Glutamatergic neuron (in vitro differentiated cells): ENCODE results near the gene PTPRT. TPM values are rescaled to one million over a fixed set of nuclear protein-coding genes. Genes with fewer than 3 reads are reported as not detected.

Experiments
- DNase-seq: peaks from one replicate; pipeline ENCODE4 v3.0.0; 2022
- H3K27ac Mint-ChIP-seq: one replicate; pipeline ENCODE4 v1.8.0; 2020; ENCODE audit warnings: mild to moderate bottlenecking, mixed read lengths, inconsistent platforms; ENCODE audit not compliant: unreplicated experiment
- H3K27me3 Mint-ChIP-seq: one replicate; pipeline ENCODE4 v1.8.0; 2020; ENCODE audit warnings: mild to moderate bottlenecking, moderate library complexity, mixed read lengths, inconsistent platforms; ENCODE audit not compliant: unreplicated experiment
- H3K36me3 Mint-ChIP-seq: one replicate; pipeline ENCODE4 v1.8.0; 2020; ENCODE audit warnings: mild to moderate bottlenecking, mixed read lengths, inconsistent platforms; ENCODE audit not compliant: unreplicated experiment
- H3K4me1 Mint-ChIP-seq: one replicate; pipeline ENCODE4 v1.8.0; 2020; ENCODE audit warnings: mild to moderate bottlenecking, low read depth, mixed read lengths, inconsistent platforms; ENCODE audit not compliant: unreplicated experiment
- H3K4me3 Mint-ChIP-seq: one replicate; pipeline ENCODE4 v1.8.0; 2020; ENCODE audit warnings: mild to moderate bottlenecking, mixed read lengths, inconsistent platforms; ENCODE audit not compliant: unreplicated experiment
- H3K9me3 Mint-ChIP-seq: one replicate; pipeline ENCODE4 v1.8.0; 2020; ENCODE audit warnings: mild to moderate bottlenecking, moderate library complexity, mixed read lengths, inconsistent platforms; ENCODE audit not compliant: unreplicated experiment
- total RNA-seq: library from RNA; stranded (reverse); fragmentation: NEBNext Ultra II Directional; extraction: Animal tissue kit (Norgen Biotek cat#: 25700); gene quantifications from one replicate; pipeline ENCODE4 v1.2.1, GENCODE V29; 2021; ENCODE audit not compliant: unreplicated experiment
- TF ChIP-seq, protein P1 (sequence below): fragments of 200-600 bp; sonication (generic); IDR thresholded peaks from one replicate; pipeline ENCODE4 v1.5.0; 2021; ENCODE audit not compliant: partially characterized antibody, unreplicated experiment

Gene PTPRT
- total RNA-seq, 1 donor from 2014 or later: 1.9 TPM

DNA sequence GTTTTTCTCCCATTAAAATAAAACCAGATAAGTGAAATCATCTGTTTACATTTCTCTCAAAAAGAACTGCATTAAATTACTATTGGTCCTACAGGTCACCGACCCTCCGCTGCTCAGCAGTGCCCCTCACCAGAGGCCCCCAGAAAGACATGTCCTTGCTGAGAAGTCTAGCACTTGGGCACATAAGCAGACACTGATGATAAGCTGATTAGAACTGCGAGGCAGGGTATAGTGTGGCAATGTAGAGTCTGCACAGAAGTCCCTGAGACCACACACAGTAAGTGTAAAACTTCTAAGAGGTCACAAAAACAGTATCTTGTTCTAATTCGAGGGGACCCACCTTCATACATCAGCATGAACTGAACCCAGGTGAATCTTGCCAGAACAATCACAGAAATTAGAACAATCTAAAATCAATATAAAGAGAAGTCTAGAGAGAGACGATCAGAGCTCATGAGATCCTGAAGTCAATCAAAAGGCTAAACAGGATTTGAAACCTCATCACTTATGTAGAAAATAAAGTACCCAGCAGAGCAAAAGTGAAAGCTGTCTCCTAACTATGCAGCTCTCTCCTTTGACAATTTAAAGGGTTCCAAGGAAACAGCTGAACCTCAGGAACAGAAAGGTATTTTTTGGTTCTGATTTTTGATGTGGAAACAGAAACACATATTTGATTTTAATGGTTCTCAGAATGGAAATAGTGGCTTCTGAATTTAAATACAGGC, 182.9 kb downstream of the PTPRT start:
- Mint-ChIP-seq H3K36me3 (no peaks in the 10 kb centered on the region), H3K4me1 (no peaks in the 10 kb centered on the region), H3K4me3 (no peak overlapping the region), H3K27ac (no peak overlapping the region), H3K27me3 (no peaks in the 10 kb centered on the region), H3K9me3 (peaks cover 1% of the 10 kb centered on the region)
- DNase-seq: no peak
- TF ChIP-seq, protein P1, sequence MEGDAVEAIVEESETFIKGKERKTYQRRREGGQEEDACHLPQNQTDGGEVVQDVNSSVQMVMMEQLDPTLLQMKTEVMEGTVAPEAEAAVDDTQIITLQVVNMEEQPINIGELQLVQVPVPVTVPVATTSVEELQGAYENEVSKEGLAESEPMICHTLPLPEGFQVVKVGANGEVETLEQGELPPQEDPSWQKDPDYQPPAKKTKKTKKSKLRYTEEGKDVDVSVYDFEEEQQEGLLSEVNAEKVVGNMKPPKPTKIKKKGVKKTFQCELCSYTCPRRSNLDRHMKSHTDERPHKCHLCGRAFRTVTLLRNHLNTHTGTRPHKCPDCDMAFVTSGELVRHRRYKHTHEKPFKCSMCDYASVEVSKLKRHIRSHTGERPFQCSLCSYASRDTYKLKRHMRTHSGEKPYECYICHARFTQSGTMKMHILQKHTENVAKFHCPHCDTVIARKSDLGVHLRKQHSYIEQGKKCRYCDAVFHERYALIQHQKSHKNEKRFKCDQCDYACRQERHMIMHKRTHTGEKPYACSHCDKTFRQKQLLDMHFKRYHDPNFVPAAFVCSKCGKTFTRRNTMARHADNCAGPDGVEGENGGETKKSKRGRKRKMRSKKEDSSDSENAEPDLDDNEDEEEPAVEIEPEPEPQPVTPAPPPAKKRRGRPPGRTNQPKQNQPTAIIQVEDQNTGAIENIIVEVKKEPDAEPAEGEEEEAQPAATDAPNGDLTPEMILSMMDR: no peak

DNA sequence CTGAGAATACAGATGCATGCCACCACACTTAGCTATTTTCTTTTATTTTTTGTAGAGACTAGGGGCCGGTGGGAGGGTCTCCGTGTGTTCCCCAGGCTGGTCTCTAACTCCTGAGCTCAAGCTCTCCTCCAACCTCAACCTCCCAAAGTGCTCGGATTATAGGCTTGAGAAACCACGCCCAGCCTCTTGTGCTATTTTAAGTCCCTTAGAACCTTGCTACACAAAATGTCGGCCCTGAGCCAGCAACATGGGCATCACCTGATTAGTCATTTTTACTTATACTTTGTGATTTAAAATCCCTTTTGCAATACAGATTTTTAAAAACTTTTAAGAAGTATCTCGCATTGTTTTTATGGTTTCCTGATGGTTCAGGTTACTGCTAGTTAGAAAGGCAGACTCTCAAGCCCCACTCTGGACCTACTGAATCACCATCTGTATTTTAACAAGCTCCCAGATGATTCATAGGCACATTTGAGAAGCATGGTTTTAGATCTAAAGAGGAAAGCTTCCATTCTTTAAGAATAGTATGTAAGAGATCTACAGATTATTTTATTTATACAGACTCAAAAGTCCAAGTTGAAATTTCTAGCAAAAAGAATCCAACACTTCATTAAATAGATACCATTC, 186.3 kb downstream of the PTPRT start:
- TF ChIP-seq, protein P1: no peak
- Mint-ChIP-seq H3K27me3 (no peaks in the 10 kb centered on the region), H3K36me3 (no peaks in the 10 kb centered on the region), H3K4me3 (no peak overlapping the region), H3K4me1 (no peaks in the 10 kb centered on the region), H3K27ac (no peak overlapping the region), H3K9me3 (no peaks in the 10 kb centered on the region)
- no peak for DNase-seq

DNA sequence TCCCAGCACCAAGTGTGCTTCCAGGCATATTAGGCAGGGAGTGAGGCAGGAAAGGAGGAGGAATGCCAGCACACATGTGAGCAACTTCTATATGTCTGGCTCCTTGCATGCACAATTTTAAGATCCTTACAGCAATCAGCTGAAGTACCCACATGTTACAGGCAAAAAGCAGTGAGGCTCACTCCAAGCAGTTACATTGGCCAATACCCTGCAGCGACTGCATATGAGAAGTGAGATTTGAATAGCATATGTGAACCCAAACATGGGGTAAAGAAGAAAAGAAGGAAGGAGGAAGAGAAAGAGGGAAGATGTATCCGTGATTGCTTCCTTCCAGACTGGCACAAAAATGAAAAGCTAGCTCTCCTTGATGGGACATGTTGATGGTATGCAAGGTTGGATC, 193.6 kb downstream of the PTPRT start:
- Mint-ChIP-seq H3K36me3 (no peaks in the 10 kb centered on the region), H3K27me3 (no peaks in the 10 kb centered on the region), H3K27ac (no peak overlapping the region), H3K4me3 (no peak overlapping the region), H3K9me3 (peaks cover 2% of the 10 kb centered on the region), H3K4me1 (no peaks in the 10 kb centered on the region)
- TF ChIP-seq, protein P1: no peak
- no peak for DNase-seq

DNA sequence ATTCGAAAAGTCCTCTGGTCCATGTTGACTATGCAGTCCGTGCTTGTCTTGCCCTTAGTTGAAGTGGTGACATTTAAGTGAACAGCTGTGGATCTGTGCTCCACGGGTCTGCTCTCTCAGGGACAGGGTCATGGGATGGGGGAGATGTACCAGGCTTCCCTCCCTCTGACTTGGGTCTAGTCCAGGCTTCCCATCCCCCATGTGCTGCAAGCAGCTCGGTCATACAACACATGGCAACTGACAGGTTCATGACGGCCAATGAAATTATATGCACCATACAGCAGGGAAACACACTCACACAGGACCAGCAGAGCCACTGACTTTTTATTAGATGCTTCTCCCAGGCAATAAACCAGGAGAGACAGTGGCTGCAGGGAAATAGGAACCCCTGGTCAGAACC, 201.4 kb downstream of the PTPRT start:
- Mint-ChIP-seq H3K27me3 (peaks cover 4% of the 10 kb centered on the region), H3K36me3 (no peaks in the 10 kb centered on the region), H3K4me1 (no peaks in the 10 kb centered on the region), H3K9me3 (no peaks in the 10 kb centered on the region), H3K27ac (no peak overlapping the region), H3K4me3 (no peak overlapping the region)
- TF ChIP-seq, protein P1: no peak
- no peak for DNase-seq
